Activated T-cell treated with anti-CD3 and anti-CD28 coated beads for 48 hours (primary cell): ENCODE data around the gene CCDC195.

Experiments
- DNase-seq: peaks from one replicate; pipeline ENCODE4 v3.0.0-alpha.2; 2020; ENCODE audit warnings: low read depth

The CCDC195 gene, protein sequence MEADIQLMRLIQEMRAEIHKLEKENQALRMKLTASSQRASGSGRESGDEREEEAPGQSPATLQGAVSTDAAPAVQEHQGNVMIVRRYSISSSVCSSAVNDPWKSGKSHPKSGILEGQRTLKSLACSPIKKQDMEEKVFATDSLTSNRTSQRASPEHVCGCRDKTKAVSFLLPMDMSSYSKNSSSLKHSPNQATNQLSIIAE

DNA sequence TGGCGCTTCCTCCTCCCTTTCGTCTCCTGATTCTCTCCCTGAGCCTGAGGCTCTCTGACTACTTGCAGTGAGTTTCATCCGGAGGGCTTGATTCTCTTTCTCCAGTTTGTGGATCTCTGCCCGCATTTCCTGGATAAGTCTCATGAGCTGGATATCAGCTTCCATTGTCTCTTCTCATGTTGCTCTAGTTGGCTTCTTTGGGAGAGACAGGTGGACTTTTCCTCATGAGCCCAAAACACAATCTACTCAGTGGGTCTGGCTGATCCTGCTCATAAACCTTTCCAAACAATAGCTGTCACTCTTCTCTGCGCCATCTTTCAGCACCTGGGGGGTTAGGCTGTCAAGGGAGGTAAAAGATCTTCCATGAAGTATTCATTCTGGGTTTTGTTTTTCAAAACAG lies at the start of gene CCDC195:
CCDC195 (minus strand) TSS at position 165 of the 400 bp plus-strand sequence; CDS start at position 165, 0 bp downstream.
- DNase-seq, result no peak

DNA sequence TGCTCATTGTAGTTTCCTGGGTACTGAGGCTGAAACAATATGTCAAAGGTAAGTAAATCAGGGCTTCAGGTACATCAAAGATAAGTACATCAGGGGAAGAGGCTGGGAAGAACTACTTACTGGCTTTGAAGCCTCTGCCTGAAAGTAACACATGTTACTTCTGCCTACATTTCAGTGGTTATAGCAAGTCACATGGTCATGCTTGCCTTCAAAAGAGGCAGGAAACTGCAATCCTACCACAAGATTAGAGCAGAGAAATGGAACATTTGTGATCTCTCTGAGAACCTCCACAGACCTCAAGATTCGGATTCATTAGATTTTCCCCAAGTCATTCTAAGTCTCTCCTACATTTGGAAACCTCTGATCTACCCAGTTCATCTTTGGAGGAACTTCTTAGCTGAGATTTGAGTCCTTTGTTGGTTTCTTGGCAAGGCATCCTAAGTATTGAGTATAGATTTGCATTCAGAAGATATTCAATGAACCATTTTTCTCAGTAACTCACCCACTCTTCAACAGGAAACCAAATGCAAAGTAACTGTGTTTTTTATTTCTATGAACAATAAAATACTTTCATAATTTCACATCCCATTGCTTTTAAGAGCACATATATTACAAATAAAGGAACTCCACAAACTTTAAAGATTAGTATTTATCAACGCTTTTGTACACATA lies 48.5 kb upstream of the CCDC195 start:
- DNase-seq, result no peak

DNA sequence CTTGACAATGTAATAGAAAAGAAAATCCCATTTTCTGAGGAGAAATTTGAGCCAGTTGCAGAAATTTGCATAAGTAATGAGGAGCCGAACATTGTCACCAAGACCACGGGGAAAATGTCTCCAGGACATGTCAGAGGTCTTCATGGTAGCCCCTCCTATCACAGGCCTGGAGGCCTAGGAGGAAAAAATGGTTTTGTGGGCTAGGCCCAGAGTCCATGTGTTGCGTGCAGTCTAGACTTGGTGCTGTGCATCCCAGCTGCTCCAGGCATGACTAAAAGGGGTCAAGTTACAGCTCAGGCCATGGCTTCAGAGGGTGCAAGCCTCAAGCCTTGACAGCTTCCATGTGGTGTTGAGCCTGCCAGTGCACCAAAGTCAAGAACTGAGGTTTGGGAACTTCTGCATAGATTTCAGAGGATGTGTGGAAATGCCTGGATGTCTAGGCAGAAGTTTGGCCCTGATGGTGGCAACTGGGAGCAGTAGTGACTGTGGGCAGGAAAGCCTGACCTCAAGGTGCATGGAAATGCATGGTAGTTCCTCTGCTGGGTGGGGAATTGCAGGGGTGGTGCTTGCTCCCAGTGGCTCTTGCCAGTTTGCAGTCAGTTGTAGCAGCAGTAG lies 41.9 kb upstream of the CCDC195 start:
- DNase-seq, result no peak

DNA sequence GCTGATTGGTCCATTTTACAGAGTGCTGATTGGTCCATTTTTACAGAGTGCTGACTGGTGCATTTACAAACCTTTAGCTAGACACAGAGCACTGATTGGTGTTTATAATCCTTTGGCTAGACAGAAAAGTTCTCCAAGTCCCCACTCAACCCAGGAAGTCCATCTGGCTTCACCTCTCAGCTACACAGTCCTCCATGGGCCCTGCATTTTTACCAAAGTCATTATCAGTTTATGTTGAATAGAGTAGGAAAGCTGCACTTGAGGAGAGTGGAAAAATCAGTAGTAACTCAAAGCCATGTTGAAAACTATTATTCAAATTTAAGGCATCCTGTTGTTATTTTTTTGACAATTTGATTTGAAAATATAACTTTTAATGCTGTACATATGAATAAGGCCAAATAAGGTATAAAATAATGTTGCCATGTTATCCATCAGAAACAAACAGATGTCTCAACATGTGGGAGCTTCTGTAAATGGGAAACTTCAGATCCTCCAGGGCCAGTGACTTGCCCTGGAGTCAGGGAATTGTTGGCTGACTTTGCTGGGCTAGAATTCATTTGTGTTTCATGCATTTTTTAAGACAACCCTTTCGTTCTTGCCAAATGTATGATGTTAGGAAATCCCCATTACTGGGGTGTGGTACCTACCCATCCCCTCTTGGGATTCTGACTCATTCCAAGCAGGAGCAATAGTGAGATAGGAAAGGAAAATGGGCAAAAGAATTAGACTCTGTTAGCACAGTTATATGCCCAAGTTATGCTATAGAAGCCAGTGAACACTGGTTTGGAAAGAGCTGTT lies 37.8 kb upstream of the CCDC195 start:
- DNase-seq, result no peak

DNA sequence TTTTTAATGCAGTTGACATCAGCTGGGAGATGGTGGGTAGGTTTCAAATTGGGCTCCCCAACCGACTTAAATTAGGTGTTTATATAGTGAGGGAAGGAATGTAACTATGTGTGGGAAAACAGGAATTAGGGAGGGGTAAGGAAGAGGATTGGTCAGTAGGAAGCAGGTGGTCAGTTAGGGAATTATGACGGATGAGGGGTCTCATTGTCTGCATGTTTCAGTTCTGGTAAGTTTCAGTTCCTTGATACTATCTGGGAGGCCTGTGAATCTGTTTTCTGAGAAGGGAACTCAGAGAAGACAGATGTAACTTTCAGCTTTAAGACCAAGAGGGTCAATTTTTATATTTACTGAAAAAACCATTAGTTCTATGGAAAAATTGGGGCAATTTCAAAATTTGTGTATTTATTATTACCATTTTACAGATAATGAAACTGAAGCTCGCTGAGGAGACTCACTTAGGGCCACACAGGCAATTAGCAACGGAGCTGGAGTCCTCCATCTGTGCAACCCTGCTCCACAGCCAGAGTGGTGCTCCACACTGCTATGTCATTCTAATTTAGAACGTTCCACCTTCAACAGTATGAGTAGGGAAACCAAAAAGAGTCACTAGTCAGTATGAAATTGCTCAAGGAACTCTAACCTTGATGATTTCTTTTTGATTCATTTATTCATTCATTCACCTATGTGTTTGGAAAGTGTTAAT lies 36.0 kb upstream of the CCDC195 start:
- no peak for DNase-seq

DNA sequence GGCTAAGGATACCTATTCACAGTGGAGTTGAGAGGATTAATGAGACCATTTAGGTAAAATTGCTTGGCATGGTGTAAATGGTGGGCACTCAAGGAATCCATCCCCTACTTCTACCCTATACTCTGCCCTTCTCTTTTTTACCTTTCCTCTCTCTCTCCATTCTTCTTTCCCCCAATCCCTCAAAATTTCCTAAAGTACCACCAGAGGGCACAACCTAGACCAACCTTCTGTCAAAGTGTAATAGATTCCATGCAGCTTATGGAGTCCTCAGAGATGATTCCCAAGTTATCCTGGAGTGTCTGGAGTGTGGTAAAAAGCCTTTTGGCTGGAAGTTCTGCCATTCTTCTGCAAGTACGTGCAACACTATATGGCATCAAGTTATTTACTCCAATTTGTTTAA lies 33.0 kb upstream of the CCDC195 start:
- DNase-seq, result no peak

DNA sequence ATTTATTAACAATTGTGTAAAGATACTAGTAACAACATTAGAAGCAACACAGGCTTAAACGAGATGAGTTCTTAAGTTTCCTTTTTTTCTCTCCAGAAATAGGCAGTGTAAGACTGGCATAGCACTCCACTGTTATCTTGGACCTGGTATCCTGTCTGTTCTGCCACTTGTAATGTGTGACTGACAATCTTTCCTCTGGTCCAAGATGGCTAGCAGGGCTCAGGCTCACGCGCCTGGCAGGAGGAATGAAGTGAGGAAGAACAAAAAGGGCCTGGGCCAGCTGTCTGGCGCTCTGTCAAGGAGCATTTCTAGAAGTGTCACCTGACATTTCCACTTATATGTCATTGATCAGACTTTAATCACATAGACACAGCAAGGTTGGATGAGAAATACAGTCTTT lies 31.6 kb upstream of the CCDC195 start:
- DNase-seq, result no peak

DNA sequence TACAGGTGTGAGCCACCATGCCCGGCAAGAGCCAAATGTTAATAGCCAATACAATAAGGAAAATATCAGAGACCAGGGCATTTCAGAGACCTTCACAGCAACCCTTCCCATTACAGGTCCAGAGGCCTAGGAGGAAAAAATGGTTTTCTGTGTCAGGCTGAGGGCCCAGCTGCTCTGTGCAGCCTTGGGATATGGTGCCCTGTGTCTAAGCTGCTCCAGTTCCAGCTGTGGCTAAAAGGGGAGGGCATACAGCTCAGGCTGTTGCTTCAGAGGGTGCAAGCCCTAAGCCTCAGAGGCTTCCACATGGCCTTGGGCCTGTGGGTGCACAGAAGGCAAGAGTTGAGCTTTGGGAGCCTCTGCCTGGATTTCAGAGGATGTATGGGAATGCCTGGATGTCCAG lies 20.1 kb upstream of the CCDC195 start:
- DNase-seq, result no peak

DNA sequence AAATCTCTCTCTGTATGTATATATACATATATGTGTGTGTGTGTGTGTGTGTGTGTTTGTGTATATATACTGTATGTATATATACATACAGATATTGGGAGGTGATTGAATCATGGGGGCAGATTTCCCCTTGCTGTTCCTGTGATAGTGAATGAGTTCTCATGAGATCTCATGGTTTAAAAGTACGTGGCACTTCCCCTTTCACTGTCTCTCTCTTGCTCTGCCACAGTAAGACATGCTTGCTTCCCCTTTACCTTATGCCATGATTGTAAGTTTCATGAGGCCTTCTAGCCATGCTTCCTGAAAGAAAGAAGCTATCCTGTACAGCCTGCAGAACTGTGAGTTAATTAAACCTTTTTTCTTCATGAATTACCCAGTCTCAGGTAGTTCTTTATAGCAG lies 18.8 kb upstream of the CCDC195 start:
- DNase-seq, result no peak

DNA sequence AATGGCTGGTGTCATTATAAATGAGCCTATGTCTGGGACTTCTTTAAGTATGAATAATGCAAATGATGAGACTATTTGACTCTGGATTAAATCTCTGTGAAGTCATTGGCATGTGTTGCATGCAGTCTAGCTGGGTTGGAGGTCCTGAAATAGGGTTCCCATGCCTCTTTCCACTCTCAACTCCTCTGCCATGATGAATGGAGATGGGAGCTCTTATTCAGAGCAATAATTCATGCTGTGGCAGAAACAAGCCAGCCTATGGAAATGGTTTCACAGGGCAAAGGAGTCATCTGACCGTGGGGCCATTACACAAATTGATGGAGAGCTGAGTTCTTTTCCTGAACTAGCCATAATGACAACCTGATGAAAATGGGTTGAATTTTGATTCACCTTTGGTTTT lies 15.5 kb upstream of the CCDC195 start:
- no peak for DNase-seq

DNA sequence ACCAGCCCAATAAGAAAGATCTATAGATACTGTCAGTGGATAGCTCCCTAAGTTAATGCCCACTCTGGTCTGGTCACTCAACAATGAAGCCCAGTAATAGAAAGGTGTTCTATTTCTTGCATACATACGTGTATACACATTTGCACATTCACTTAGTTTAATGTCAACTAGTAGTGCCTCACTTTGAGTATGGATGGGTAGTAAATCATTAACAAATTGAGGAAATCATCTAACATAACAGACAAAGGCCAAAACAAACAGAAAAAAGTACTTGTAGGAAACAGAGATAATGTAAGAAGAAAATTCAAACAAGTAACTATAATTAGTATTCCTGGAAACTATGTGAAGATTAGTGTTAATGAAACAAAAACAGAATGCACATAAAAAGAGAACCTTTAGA lies 13.3 kb upstream of the CCDC195 start:
- DNase-seq, result no peak

DNA sequence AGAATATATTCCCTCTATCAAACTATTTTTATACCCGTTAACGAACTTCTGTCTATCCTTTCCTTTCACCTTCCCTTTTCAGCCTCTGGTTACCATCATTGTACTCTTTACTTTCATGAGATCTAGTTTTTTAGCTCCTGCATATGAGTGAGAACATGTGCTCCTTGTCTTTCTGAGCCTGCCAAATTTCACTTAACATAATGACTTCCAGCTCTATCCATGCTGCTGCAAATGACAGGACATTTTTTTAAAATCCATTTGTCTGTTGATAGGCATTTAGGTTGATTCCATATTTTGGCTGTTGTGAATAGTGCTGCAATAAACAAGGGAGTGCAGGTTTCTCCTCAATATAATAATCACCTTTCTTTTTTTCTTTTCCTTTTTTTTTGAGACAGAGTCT lies 8.2 kb upstream of the CCDC195 start:
- DNase-seq, result no peak

DNA sequence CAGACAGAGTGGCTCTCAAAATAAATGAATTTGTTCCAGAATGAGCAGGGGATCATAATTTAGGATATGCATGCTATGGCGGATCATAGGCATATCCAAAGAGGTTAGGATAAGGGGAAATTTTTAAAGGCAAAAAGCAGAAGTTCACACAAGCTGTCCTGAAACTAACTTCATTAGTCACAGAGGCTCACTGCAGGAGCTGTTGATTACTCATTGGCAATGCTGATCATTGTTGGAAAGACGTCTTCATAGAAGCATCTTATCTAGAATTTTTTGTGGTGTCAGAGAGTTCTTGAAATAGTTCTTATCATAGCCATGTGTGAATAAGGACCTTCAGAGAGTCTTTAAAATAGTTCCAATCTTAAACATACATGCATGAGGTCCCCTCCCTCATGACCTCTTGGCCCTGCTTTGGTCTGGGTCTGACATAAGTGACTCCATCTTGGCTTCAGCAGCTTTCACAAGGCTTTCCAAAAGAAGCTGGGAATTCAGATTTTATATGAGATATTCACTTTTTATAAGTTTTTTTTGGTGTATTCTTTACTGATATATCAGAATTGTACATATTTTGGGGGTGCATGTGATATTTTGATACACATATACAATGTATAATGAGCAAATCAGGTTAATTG lies 7.5 kb upstream of the CCDC195 start:
- DNase-seq, result no peak

DNA sequence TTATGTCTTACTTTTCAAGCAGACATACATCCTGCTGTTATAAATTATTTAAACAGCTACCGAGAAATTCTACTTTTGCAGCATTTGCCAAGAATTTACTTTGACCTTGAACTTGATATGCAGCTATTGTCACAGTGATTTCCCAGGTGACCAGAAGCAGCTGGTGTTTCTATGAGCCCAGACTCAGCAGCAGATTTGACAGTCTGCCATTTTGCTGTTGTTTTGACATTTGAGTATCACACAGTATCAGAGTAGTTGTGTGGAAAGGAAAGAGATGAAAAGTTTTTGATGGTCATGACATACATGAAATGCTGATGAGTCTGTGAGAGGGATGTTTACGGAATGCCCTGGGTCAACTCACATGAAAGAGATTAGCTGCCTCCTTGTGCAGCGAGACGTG lies 6.6 kb upstream of the CCDC195 start:
- DNase-seq, result no peak

DNA sequence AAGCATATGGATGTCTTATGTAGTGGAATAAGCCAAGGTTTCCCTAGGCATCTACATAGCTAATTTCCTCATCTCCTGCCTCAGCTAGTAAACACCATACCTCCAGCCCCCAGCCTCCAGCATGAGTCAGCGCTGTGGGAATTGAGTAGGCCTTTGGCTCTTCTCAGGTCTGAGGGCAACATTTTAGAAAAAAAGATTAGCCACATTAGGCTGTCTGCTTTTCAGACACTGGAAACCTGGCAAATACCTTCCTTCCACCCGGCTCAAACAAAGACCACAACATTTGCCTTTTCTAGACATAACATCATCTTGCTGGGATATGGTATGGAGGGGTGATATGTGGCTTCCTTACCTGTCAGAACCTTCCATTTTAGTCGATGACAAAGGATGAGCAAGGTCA lies 6.1 kb upstream of the CCDC195 start:
- no peak for DNase-seq

DNA sequence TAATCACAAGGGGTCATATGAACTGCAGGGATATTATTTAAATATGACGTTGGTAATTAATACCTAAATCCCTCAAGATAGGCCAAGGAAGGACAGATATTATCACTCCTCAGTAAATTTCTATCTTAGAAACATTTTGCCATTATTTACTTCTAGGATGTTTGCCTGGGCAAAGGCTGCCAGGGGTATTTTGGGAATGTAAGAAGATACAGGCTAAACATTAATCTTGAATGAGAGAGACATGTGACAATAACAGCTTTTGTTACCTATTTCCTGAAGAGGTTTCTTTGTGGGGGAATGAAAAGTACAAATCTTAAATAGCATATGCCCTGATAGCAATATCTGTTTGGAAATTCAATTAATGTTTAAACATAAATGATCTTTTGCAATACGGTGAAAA lies 756 bp upstream of the CCDC195 start:
- DNase-seq, result no peak

DNA sequence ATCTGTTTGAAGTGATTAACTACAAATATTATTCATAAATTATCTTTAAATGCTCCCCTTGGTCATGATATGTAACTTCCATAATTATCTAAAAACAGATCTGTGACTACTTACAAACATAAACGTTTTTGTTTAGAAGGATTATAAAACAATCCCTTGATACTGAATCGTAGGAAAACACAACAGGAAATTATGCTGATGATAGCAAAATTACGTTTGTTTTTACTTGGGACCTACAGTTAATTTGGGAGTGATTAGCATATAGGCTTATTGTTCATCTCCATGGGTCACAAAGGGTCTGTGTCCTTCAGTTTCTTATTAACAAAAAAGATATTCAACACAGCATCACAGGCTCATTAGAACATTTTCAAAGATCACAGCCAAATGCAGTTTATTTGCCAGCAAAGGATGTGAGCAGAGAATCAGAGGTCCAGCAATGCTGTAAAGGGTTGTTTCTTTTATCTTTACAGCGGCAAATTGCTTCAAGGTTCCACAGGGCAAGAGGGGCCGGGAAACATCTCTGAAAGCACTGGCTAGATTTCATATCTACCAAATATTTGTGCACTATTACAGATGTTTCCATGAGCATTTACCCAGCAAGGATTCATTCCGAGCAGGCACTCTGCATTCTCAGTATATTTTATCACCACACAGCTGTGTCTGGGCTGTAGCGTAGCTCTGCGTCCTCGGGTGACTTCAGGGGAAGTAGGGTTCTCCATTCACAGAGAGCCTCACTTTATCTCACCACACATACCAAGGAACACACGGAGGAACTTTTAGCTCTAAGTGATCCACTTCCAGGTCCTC lies 4.1 kb downstream of the CCDC195 start:
- DNase-seq, result no peak

DNA sequence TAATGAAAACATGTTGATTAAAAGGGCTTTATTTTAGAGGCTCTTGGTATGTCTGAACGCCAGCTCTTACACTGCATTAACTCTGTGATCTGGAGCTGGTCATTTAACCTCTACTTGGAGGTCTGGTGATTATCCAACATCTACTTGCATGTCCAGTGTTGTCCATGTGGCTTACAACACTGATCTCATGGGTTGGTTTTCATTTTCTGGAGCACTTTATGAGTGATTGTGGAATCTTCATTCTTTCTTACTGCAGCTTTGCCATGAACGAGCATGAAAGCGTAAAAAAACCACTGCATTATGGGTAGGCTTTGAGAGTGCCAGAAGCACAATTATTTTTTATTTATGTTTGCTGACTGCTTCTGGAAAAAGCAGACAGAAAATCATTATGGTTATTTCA lies 4.8 kb downstream of the CCDC195 start:
- DNase-seq, result no peak

DNA sequence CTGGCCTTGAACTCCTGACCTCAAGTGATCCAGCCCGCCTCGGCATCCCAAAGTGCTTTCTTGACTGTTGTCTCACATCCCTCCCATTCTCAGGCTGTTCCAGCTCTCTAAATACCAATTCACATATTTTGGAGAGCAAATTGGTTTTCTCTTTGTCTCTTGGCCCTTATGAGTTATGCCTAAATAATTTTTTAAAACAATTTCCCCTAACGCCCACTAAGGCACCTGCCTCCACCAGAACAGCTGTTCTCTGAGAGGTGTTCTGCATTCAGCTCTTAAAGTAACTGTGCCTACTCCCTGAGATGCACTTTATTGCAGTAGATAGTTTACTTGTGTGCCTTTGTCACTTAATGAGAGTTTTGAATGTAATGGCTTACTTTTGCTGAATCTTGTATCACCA lies 6.9 kb downstream of the CCDC195 start:
- DNase-seq, result no peak

DNA sequence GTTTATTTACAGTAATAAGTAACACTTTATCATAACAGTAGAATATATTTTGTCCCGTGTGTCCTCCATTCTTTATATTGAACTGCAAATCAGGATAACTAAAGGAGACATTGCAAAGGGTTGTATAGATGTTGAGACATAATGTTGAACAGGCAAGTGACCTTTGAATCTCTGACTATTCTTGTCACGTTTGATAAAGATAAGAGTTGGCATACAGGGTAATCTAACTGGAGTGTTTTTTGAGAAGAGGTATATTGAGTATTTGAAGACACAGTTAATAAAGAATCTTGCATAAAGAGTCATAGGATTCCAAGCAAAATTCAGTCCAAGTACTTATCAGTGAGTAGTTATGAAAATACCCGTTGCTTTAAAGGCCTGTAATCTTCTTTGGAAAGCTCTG lies 21.7 kb downstream of the CCDC195 start:
- no peak for DNase-seq

DNA sequence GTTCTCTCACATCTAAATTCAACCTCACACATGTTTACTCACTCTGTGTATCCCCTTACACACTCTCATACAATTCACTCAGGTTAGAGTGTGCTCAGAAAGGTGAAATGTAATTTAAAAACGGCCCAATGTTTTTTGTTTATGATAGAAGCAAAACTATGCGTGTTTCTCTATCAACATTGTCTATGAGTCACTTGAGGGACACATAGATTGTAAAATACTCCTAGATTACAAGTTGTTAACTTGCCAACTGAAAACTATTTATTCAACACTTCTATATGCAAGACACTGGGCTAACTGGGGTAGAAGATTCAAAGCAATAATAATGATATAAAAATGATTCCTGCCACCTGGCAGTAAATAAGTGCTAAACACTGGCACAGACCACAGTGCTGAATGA lies 24.6 kb downstream of the CCDC195 start:
- no peak for DNase-seq
